SU-DHL-6 (cell line): Measurements from ENCODE around the gene PPM1B.

Experiments
- EZH2phosphoT487 ChIP-seq: fragments of 200-600 bp; sonication (generic), shearing (Covaris generic); conservative IDR thresholded peaks from 2 replicates; pipeline ENCODE4 v1.6.1; 2018; ENCODE audit warnings: mild to moderate bottlenecking, antibody characterized with exemption, low read length, moderate library complexity, mixed read lengths
- TF ChIP-seq, protein P1 (sequence below): fragments of 200-600 bp; sonication (generic); IDR thresholded peaks from one replicate; pipeline ENCODE4 v1.5.1; 2017; ENCODE audit warnings: antibody characterized with exemption, mild to moderate bottlenecking, low read length, moderate library complexity; ENCODE audit not compliant: insufficient read depth, poor library complexity, severe bottlenecking

DNA sequence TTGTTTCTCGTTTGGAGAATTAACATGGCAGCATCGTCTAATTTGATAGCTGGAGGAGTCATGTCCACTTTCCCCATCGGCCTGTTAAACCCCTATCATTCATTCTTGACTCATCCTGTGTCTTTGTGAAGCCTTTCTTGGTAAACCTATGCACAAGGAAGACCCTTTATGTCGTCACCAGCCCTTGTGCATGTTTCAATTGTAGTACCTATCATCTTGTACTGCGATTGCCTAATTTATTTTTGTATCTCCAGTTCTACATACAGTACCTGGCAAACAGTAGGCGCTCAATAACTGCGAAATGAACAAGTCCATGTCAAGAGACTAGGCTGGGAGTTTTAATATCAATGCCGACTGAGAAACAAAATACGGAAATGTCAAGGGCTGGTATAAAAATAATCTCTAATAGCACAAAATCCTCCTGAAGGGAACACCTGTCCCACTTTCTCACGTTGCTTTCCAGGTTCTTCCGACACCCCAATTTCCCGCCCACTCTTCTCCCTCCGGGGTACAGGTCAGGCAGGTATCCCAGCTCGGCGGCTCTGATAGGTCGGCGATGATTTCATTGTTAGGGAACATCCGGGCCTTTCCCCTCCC lies 1.3 kb upstream of the PPM1B start:
- TF ChIP-seq, protein P1, sequence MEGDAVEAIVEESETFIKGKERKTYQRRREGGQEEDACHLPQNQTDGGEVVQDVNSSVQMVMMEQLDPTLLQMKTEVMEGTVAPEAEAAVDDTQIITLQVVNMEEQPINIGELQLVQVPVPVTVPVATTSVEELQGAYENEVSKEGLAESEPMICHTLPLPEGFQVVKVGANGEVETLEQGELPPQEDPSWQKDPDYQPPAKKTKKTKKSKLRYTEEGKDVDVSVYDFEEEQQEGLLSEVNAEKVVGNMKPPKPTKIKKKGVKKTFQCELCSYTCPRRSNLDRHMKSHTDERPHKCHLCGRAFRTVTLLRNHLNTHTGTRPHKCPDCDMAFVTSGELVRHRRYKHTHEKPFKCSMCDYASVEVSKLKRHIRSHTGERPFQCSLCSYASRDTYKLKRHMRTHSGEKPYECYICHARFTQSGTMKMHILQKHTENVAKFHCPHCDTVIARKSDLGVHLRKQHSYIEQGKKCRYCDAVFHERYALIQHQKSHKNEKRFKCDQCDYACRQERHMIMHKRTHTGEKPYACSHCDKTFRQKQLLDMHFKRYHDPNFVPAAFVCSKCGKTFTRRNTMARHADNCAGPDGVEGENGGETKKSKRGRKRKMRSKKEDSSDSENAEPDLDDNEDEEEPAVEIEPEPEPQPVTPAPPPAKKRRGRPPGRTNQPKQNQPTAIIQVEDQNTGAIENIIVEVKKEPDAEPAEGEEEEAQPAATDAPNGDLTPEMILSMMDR, result no peak
- TF ChIP-seq EZH2phosphoT487, result no peak
